Neural progenitor cell (in vitro differentiated cells): ENCODE measurements around the gene REN.

Experiments
- EZH2 ChIP-seq: fragments of 200-600 bp; sonication (generic); IDR thresholded peaks from 2 replicates; pipeline ENCODE4 v1.6.1; 2017; ENCODE audit warnings: antibody characterized with exemption, mild to moderate bottlenecking, moderate library complexity
- EZH2phosphoT487 ChIP-seq: fragments of 200-600 bp; sonication (generic); IDR thresholded peaks from 2 replicates; pipeline ENCODE4 v1.6.1; 2017; ENCODE audit warnings: antibody characterized with exemption
- TF ChIP-seq, protein P1 (sequence below): fragments of 200-600 bp; sonication (generic); IDR thresholded peaks from 2 replicates; pipeline ENCODE4 v1.5.1; 2017; ENCODE audit warnings: antibody characterized with exemption, mild to moderate bottlenecking

DNA sequence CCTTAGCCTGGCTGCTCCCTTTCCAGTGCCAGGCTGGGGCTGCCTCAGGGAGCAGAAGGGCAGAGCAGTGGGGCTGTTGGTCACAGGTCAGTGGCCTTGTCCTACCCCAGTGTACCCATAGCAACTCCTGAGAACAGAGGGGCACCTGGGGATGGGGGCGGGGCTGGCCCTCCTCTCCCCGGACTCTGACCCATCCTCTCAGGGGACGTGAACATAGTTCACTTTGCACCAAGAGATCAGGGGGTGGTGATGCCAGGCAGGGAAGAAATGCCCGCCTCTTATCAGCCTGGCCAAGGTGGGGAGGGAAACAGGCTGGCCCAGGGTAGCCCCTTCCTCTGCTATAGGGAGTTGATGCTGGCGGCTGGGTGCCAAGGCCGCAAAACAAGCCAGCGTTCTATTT lies 19.2 kb downstream of the REN start:
- TF ChIP-seq, protein P1, sequence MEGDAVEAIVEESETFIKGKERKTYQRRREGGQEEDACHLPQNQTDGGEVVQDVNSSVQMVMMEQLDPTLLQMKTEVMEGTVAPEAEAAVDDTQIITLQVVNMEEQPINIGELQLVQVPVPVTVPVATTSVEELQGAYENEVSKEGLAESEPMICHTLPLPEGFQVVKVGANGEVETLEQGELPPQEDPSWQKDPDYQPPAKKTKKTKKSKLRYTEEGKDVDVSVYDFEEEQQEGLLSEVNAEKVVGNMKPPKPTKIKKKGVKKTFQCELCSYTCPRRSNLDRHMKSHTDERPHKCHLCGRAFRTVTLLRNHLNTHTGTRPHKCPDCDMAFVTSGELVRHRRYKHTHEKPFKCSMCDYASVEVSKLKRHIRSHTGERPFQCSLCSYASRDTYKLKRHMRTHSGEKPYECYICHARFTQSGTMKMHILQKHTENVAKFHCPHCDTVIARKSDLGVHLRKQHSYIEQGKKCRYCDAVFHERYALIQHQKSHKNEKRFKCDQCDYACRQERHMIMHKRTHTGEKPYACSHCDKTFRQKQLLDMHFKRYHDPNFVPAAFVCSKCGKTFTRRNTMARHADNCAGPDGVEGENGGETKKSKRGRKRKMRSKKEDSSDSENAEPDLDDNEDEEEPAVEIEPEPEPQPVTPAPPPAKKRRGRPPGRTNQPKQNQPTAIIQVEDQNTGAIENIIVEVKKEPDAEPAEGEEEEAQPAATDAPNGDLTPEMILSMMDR = no peak
- TF ChIP-seq EZH2 = no peak
- TF ChIP-seq EZH2phosphoT487 = no peak
